HG02981 (cell line): ENCODE measurements around the gene CEACAM18.
A peak's percentile ranks its signal among the peaks of the same experiment; 100 is the strongest.

ENCODE experiments used
- ATAC-seq: cut with Tn5 transposase; IDR thresholded peaks from one replicate; pipeline ENCODE4 v1.9.1; 2021; ENCODE audit warnings: mild to moderate bottlenecking, moderate library complexity; ENCODE audit not compliant: unreplicated experiment

CEACAM18 gene

DNA sequence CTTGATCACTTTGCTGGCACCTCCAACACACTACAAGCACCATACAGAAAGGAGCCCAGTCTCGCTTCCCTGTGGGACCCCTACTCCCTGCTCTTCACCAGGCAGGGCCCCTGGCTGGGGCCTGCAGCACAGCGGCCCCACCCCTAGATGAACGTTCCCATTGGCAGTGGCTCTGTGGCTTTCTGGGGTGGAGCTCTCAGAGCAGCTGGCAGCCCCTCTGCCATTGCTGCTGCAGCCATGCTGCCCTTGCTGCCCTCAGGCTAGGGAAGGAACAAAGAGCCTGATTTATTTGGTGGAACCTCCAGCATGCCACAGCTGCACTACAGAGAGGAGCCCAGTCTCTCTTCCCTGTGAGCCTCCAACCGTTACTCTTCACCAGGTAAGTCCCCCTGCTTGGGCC is 47.3 kb downstream of the CEACAM18 start:
- no peak for ATAC-seq

DNA sequence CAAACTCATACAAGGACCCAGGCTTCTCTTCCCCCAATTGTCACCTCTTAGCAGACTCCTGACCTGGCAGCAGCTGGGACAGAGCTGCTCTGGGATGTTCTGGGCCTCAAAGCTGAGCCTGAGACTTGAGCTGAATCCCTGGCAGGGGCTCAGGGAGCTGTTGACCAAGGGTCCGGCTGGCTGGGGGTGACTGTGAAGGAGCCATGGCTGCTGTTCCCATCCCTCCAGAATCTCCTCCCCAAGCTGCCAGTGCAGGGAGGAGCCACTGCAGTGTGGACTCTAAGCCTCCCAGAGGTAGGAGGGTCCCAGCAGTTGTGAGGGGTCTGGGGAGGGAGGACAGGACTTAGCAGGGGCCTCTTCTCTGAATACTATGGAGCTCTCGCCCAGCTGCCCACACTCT is 51.0 kb downstream of the CEACAM18 start:
- ATAC-seq, result no peak

DNA sequence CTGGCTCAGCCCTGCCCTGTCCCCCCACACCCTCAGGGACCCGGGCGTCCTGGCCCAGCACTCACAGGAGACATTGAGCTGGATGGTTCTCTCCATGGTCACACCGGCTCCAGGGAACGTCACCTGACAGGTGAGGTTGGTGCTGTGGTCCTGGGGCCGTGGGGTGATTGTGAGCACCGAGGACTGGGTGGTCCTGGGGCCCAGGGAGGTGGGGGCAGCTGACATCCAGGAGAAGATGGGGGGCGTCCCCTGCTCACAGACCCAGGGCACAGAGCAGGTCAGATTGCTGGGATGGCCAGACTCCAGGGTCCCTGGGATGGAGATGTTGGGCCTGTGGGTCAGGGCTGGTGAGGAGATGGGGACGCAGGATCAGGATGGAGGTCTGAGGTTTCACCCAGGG is 52.3 kb downstream of the CEACAM18 start:
- no peak for ATAC-seq

DNA sequence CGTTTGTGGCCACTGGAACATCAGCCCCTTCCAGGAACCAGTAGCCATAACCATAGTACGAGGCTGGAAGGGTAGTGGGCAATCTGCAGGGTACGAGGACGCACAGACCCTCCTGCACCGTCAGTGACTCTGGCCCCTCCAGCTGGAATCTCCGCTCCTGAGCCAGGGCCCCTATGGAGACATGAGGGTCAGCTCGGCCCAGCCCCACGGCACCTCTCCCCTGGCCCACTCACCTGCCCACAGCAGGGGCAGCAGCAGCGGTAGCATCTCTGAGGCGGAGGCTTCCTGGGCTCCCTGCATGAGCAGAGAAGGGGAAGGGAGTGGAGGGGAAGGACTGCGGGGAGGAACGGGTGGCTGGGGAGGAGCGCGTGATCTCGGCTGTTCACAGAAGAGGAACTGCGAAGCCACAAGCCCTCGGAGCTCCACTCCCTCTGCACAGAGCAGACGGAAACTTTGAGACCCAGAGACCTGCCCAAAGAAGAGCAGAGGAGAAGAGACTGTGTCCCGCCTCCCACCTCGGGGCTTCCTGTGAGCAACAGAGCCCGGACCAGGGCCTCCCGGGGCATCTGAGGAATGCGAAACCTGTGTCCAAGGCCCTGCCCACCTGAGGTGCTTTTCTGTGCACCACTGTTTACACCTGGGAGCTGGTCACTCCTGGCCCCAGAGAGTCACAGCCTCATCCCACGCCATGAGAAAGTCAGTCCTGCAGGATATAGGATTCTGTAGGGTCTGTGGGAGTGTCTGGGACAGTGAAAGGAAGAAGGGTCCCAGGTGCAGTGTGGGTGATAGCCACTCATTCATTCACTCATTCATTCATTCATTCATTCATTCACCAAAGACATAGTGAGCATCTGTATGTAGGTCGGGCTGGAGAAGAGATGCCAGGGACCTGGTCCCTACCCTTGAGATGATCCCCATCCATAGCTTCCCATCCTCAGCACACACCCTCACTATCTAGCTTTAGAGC is 53.3 kb downstream of the CEACAM18 start, which contains the start of gene SIGLEC6:
SIGLEC6 (minus strand) TSS at position 322 of the 967 bp plus-strand sequence; CDS start at position 300, 22 bp downstream.
- ATAC-seq, result peak; percentile 65

DNA sequence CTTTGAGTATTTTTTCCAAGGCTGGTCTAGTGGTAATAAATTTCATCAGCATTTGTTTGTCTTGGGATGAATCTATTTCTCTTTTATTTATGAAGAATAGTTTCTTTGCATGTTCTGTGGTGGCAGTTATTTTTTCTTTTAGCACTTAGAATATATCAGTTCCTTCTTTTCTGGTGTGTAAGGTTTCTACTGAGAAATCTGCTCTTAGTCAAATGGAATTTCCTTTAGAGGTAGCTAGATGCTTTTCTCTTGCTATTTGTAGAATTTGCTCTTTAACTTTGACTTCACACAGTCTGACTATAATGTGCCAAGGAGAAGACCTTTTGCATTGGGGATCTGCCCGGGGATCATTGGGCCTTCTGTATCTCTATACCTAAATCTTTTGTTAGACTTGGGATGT is 57.2 kb downstream of the CEACAM18 start:
- ATAC-seq, result no peak

DNA sequence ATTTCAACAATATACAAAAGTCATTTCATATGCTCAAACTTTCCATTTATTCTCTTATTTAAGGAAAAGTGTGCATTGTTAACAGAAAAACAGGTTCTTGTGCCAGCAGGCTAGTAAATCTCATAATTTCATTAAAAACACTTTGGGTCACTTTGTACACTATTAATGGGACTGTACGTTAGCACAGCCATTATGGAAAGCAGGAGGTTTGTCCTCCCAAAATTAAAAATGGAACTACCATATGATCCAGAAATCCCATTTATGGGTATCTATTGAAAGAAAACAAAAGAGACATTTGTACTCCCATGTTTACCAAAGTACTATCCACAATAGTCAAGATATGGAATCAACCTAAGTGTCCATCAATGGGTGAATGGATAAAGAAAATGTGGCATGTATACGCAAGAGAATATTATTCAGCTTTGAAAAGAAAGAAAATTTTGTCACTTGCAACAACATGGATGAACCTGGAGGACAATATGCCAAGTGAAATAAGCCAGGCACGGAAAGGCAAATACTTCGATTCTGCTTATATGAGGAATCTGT is 61.6 kb downstream of the CEACAM18 start:
- ATAC-seq, result no peak
